H9 (cell line): ENCODE measurements around the gene SLC36A3. TPM values are rescaled to one million over a fixed set of nuclear protein-coding genes. Genes with fewer than 3 reads are reported as not detected.

Experiments
- DNase-seq: peaks from one replicate; pipeline ENCODE4 v3.0.0-alpha.2; 2017
- H2AFZ ChIP-seq: one replicate; pipeline ENCODE4 v1.6.1; 2013; ENCODE audit warnings: mild to moderate bottlenecking, low read length, control low read depth, moderate library complexity
- H2AK5ac ChIP-seq: 2 replicates; pipeline ENCODE4 v1.6.1; 2013; ENCODE audit warnings: low read length, control low read depth, mixed read lengths; ENCODE audit not compliant: insufficient read length
- H2BK120ac ChIP-seq: one replicate; pipeline ENCODE4 v1.6.1; 2013; ENCODE audit warnings: low read depth, mild to moderate bottlenecking, low read length, control low read depth, inconsistent platforms; ENCODE audit not compliant: poor library complexity, severe bottlenecking
- H2BK12ac ChIP-seq: 2 replicates; pipeline ENCODE4 v1.6.1; 2013; ENCODE audit warnings: low read length, control low read depth, mixed read lengths, low read depth; ENCODE audit not compliant: insufficient read length
- H2BK15ac ChIP-seq: 2 replicates; pipeline ENCODE4 v1.6.1; 2013; ENCODE audit warnings: low read depth, low read length, control low read depth
- H2BK20ac ChIP-seq: one replicate; pipeline ENCODE4 v1.6.1; 2013; ENCODE audit warnings: low read depth, mild to moderate bottlenecking, low read length, control low read depth, inconsistent platforms; ENCODE audit not compliant: poor library complexity, severe bottlenecking
- H2BK5ac ChIP-seq: 2 replicates; pipeline ENCODE4 v1.6.1; 2013; ENCODE audit warnings: low read length, control low read depth, mixed read lengths; ENCODE audit not compliant: insufficient read length
- H3K14ac ChIP-seq: 2 replicates; pipeline ENCODE4 v1.6.1; 2013; ENCODE audit warnings: low read length, control low read depth; ENCODE audit not compliant: insufficient read depth
- H3K18ac ChIP-seq: 2 replicates; pipeline ENCODE4 v1.6.1; 2013; ENCODE audit warnings: low read depth, mild to moderate bottlenecking, mixed read lengths, low read length, control low read depth; ENCODE audit not compliant: insufficient read length
- H3K23ac ChIP-seq: 2 replicates; pipeline ENCODE4 v1.6.1; 2013; ENCODE audit warnings: low read length, control low read depth, mixed read lengths, low read depth; ENCODE audit not compliant: insufficient read length
- H3K23me2 ChIP-seq: 2 replicates; pipeline ENCODE4 v1.6.1; 2013; ENCODE audit warnings: low read depth, mild to moderate bottlenecking, mixed read lengths, low read length, control low read depth; ENCODE audit not compliant: insufficient read length, poor library complexity, severe bottlenecking
- H3K27ac ChIP-seq: 2 replicates; pipeline ENCODE4 v1.5.1; 2013; ENCODE audit warnings: low read length, control low read depth, mixed read lengths, low read depth; ENCODE audit not compliant: insufficient read length
- H3K27me3 ChIP-seq: 2 replicates; pipeline ENCODE4 v1.6.1; 2013; ENCODE audit warnings: low read length, control low read depth, inconsistent platforms; ENCODE audit not compliant: insufficient read depth
- H3K4ac ChIP-seq: 2 replicates; pipeline ENCODE4 v1.6.1; 2013; ENCODE audit warnings: low read depth, mild to moderate bottlenecking, control low read depth, inconsistent platforms, low read length, moderate library complexity
- H3K4me1 ChIP-seq: 2 replicates; pipeline ENCODE4 v1.6.1; 2013; ENCODE audit warnings: low read length, control low read depth, inconsistent platforms; ENCODE audit not compliant: insufficient read depth
- H3K4me2 ChIP-seq: 2 replicates; pipeline ENCODE4 v1.6.1; 2013; ENCODE audit warnings: low read length, control low read depth, mixed read lengths; ENCODE audit not compliant: insufficient read length, insufficient read depth
- H3K56ac ChIP-seq: 2 replicates; pipeline ENCODE4 v1.6.1; 2013; ENCODE audit warnings: low read depth, mild to moderate bottlenecking, mixed read lengths, low read length, control low read depth; ENCODE audit not compliant: insufficient read length
- H3K79me1 ChIP-seq: 2 replicates; pipeline ENCODE4 v1.6.1; 2013; ENCODE audit warnings: low read depth, mild to moderate bottlenecking, moderate library complexity, low read length, control low read depth, inconsistent platforms; ENCODE audit not compliant: insufficient read depth, poor library complexity, severe bottlenecking
- H3K79me2 ChIP-seq: 2 replicates; pipeline ENCODE4 v1.6.1; 2013; ENCODE audit warnings: low read length, control low read depth, inconsistent platforms; ENCODE audit not compliant: insufficient read depth
- H3K9ac ChIP-seq: 2 replicates; pipeline ENCODE4 v1.6.1; 2013; ENCODE audit warnings: low read length, control low read depth, mixed read lengths; ENCODE audit not compliant: insufficient read length; ENCODE audit errors: extremely low read depth
- H3K9me3 ChIP-seq: one replicate; pipeline ENCODE4 v1.6.1; 2013; ENCODE audit warnings: low read depth, low read length, inconsistent platforms; ENCODE audit not compliant: control insufficient read depth
- H3T11ph ChIP-seq: one replicate; pipeline ENCODE4 v1.6.1; 2013; ENCODE audit warnings: mild to moderate bottlenecking, low read length, control low read depth, inconsistent platforms
- H4K20me1 ChIP-seq: one replicate; pipeline ENCODE4 v1.6.1; 2013; ENCODE audit not compliant: control insufficient read depth, insufficient read length, insufficient read depth
- H4K5ac ChIP-seq: 2 replicates; pipeline ENCODE4 v1.6.1; 2013; ENCODE audit warnings: low read depth, mild to moderate bottlenecking, mixed read lengths, low read length, control low read depth; ENCODE audit not compliant: insufficient read length
- H4K8ac ChIP-seq: replicated peaks from 2 replicates; pipeline ENCODE4 v1.6.1; 2013; ENCODE audit warnings: low read length, control low read depth, mixed read lengths, low read depth; ENCODE audit not compliant: insufficient read length
- H4K91ac ChIP-seq: 2 replicates; pipeline ENCODE4 v1.6.1; 2013; ENCODE audit warnings: low read depth, mild to moderate bottlenecking, moderate library complexity, mixed read lengths, low read length, control low read depth; ENCODE audit not compliant: insufficient read length
- H3K27ac Mint-ChIP-seq, 3 experiments: 2 replicates in 2 of 3; 3 replicates in 1 of 3; pipeline ENCODE4 v1.8.0; 2020 to 2021; ENCODE audit warnings: mixed read lengths in 3 of 3, mild to moderate bottlenecking in 1 of 3, moderate library complexity in 1 of 3
- H3K27me3 Mint-ChIP-seq: 2 replicates; pipeline ENCODE4 v1.8.0; 2021; ENCODE audit warnings: low read depth, mild to moderate bottlenecking, moderate library complexity, mixed read lengths
- H3K36me3 Mint-ChIP-seq, 3 experiments: 2 replicates in 2 of 3; 3 replicates in 1 of 3; pipeline ENCODE4 v1.8.0; 2020 to 2021; ENCODE audit warnings: low read depth in 3 of 3, mixed read lengths in 3 of 3; ENCODE audit not compliant: insufficient read depth in 1 of 3
- H3K4me1 Mint-ChIP-seq, 2 experiments: 2 replicates each; pipeline ENCODE4 v1.8.0; 2020; ENCODE audit warnings: mixed read lengths in 2 of 2
- H3K4me3 Mint-ChIP-seq, 2 experiments: 2 replicates in 1 of 2; 3 replicates in 1 of 2; pipeline ENCODE4 v1.8.0; 2020 to 2021; ENCODE audit warnings: mild to moderate bottlenecking in 2 of 2, mixed read lengths in 2 of 2, moderate library complexity in 1 of 2
- H3K9me3 Mint-ChIP-seq, 2 experiments: 2 replicates in 1 of 2; 3 replicates in 1 of 2; pipeline ENCODE4 v1.8.0; 2020; ENCODE audit warnings: mild to moderate bottlenecking in 2 of 2, mixed read lengths in 2 of 2, moderate library complexity in 1 of 2
- CTCF ChIP-seq: fragments of 200-600 bp; sonication (generic); conservative IDR thresholded peaks from 3 replicates; pipeline ENCODE4 v1.8.0; 2021; ENCODE audit warnings: antibody characterized with exemption, mild to moderate bottlenecking
- WGBS: extraction: QIAGEN DNeasy Blood & Tissue Kit; methylation state at CpG from one replicate; pipeline ENCODE4 v1.1.7; 2013; ENCODE audit warnings: missing lambda C conversion rate, low lambda C conversion rate, mixed read lengths; ENCODE audit not compliant: insufficient read length; ENCODE audit errors: extremely low coverage; 5-methylcytosine and 5-hydroxymethylcytosine counted together
- total RNA-seq: library from RNA; stranded (reverse); gene quantifications from 2 replicates; pipeline ENCODE4 v1.2.1, GENCODE V29; 2021

SLC36A3 gene
- total RNA-seq, 1 experiment from 2014 or later, result not detected

DNA sequence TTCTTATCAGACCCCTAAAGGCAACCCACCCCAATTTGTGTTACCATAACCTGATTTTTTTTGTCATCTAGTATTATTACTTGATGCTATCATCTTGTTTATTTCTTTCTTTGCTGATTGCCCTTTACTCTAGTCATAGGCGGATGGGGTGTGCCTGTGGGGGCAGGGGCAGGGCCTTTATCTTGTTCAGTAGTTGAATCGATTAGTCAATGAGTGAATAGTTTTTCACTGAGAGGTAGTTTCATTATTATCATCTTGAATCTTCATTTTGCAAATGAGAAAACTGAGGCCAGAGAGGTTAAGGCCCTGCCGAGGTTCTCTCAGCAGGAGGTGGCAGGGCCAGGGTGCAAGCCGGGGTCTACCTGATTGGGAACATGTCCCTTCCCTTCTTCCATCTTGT is 60.0 kb downstream of the SLC36A3 start:
- Histone ChIP-seq H3K23me2 (no peaks in the 10 kb centered on the region), H3K14ac (no peak overlapping the region), H3K27me3 (no peaks in the 10 kb centered on the region; the same call in 1 of the 2 replicates), H3K4me2 (no peak overlapping the region), H3K9ac (no peak overlapping the region), H3K27ac (no peak overlapping the region), H3K18ac (no peak overlapping the region), H3K4me1 (peaks cover 2% of the 10 kb centered on the region; the same call in 1 of the 2 replicates), H2AK5ac (no peak overlapping the region), H3T11ph (no peak overlapping the region), H4K20me1 (no peaks in the 10 kb centered on the region), H2BK15ac (no peak overlapping the region), H2BK120ac (no peak overlapping the region), H2AFZ (no peak overlapping the region), H4K5ac (no peak overlapping the region), H3K56ac (no peak overlapping the region), H3K23ac (no peak overlapping the region), H4K91ac (no peak overlapping the region), H3K4ac (no peak overlapping the region), H2BK5ac (no peak overlapping the region), H2BK12ac (no peak overlapping the region), H2BK20ac (no peak overlapping the region), H3K9me3 (no peaks in the 10 kb centered on the region), H3K79me1 (no peaks in the 10 kb centered on the region), H4K8ac (no peak overlapping the region), H3K79me2 (no peaks in the 10 kb centered on the region)
- H3K4me1 Mint-ChIP-seq, result peaks cover 13 to 26% of the 10 kb centered on the region in 2 experiments
- no peak overlapping the region for H3K27ac Mint-ChIP-seq
- H3K27me3 Mint-ChIP-seq, result peaks cover 3% of the 10 kb centered on the region
- peaks cover 0 to 6% (median 0%) of the 10 kb centered on the region in 3 experiments; a peak in 1 of 7 replicates for H3K36me3 Mint-ChIP-seq
- no peak overlapping the region for H3K4me3 Mint-ChIP-seq
- peaks cover 6% of the 10 kb centered on the region in 2 experiments; a peak in 3 of 5 replicates for H3K9me3 Mint-ChIP-seq
- no peak for DNase-seq
- WGBS, result no CpG with 5 or more reads among the region's 4 CpGs
- TF ChIP-seq CTCF, result no peak
